GM12874 (cell line): ENCODE results near the gene DPP8.

Experiments
- CTCF ChIP-seq: IDR thresholded peaks from 2 replicates; pipeline ENCODE4 v1.5.1; 2011; ENCODE audit warnings: low read depth, mild to moderate bottlenecking, control low read depth, low read length, moderate library complexity; ENCODE audit not compliant: insufficient read depth

Gene DPP8

GRCh38 chr15:65551183-65551582 is 33.7 kb upstream of the DPP8 start:
- no peak for TF ChIP-seq CTCF

DNA sequence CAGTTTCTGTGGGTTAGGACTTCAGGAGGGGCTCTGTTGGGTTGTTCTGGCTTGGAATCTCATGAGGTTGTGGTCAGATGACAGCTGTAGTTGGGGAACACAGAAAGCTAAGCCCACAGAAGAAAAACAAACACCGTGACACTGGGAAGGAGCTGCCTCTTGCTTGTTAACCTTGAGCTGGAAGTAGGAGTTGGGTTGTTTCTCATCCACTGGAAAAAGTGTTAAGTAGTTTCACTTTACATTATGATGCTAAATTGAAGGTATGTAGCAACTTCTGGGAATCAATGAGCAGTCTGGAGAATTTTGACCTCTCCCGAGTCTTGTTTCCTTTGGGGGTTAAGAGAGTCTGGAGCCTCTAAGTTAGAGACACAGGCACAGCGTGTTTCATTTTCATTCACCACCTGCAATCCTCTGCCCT is 33.2 kb upstream of the DPP8 start:
- TF ChIP-seq CTCF = no peak

DNA sequence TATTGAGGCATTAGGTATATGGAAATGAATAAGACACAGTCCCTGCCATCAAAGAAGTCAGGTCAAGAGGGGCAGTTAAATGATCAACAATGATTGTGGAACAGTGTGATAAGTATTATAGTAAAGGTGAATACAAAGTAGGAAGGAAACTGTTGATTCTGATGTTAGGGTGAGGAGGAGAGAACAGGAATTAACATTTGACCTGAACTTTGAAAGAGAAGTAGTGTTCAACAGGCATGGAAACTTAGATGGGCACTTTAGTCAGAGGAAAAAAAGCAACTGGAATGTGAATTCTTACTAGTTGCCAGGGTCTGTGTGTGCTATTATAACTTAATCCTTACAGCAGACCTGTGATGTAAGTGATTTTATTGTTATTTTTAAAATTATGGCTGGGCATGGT is 30.4 kb upstream of the DPP8 start:
- TF ChIP-seq CTCF = no peak

DNA sequence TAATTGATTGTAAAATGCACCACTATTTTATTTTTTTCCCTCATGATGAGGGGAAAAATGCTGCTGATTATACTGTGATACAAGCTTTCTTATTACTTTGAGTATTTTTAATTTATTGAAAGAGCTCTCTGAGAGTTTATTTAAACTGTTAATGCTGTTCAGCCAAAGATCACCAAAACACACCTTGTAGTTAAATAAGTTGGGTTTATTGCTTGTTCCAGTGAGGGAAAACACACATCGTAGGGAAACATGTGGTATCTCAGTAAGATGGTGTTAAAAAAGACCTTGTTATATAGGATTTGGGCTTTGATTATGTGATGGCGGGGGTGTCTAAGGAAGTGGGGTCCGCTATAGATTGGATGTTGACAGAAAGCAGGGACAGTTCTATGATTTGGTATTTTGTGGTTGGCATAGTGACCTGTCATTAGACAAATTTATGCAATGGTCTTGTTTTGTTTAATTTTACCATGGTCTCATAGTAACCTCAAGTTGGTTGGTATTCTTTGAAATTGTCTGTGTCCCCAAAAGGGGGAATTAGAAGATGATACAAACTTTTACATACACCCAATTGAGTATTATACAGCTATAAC is 23.8 kb upstream of the DPP8 start:
- TF ChIP-seq CTCF = no peak

DNA sequence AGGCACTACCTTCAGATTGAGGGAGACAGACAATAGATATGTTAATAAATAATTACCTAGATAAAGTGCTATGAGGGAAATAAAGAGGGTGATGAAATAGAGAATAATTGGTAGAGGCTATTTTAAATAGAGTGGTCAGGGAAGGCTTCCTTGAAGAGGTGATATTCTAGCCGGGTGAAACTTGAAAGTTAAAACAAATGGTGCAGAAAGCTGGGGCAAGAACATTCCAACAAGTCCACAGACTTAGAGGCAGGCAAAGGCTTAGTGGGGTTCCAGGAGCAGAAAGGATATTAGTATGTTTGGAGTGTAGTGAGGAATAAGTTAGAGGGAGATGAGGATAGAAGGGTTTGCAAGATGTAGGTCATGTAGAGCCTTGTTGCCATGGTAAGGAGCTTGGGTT is 22.8 kb upstream of the DPP8 start:
- TF ChIP-seq CTCF = no peak

DNA sequence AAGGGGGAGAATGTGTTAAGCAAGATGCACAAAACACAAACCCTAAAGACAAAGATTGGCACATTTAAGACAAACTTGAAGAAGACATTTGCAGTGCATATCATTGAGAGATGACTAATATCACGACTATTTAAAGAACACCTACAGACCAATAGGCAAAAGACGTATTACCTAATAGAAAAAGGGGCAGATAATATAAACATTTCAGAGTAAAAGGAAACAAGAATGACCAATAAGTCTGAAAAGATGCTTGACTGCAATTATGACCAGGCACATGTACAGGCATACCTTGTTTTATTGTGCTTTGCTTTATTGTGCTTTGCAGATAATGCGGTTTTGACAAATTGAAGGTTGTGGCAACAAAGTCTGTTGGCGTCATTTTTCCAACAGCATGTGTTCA is 17.7 kb upstream of the DPP8 start:
- no peak for TF ChIP-seq CTCF

DNA sequence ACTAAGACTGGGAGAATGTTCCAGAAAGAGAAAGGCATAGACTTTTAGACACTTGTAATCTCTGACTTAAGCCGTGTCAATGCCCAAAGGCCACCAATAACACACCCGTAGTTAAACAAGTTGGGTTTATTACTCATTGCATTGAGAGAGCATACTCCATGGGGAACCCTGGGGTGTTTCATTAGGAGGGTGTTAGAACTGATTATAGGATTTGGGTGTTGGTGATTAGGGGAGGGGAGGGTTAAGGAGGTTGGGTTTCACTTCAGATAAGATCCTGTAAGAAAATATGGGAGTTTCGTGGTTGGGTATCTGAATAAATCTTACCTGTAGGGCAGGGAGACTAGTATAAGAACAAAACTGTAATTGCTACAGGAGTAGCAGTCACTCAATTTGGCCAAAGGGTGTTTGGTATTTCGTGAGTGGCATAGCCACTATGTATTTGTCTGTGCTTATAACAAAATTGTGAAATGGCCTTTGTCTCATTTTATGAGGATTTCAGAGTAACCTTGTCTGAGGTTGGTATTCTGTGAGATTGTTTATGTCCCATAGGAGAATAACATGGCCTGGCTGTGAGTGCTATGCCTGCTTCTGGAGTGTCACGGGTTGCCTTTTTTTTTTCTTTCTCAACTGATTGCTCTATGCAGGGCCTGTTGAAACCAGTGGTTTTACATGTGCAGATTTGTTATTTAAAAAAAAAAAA is 15.7 kb upstream of the DPP8 start:
- no peak for TF ChIP-seq CTCF
